Measurements from ENCODE around the gene GIPC2. TPM values are rescaled to one million over a fixed set of nuclear protein-coding genes. Genes with fewer than 3 reads are reported as not detected.

Gene GIPC2
- total RNA-seq, 1 donor from 2014 or later = 4.1 TPM

DNA sequence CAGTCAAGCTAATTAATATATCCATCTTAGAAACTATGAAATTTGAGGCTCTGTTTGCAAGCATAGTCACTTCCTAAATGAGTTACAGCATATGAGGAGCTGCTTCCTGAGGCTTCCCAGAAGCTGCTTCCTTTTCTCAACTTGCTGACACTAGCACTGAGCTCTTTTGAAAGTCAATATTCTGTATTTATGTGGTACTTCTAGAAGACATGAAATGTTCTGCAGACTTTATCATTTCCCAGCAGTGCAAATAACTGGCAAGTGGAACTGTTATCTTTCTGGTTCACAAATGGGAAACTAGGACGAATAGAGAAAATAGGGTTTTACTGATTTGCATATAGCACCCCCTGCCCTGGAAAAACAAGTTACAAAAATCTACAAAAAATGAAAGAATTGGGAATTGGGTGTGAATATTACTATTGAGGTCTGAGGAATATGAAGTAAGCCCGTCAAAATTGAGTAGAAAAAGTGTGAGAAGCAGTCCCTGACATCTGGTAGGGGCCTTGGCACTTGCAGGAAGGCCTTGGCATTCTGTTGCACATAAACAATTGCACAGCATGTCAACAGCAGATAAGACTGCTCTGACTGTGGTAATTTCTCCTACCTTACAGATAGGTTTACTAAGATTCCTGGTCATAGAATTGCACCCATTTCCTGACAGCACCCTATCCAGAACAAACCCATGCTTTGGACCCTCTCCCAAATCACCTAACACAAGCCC, 7.1 kb downstream of the GIPC2 start:
- TF ChIP-seq, protein P1, sequence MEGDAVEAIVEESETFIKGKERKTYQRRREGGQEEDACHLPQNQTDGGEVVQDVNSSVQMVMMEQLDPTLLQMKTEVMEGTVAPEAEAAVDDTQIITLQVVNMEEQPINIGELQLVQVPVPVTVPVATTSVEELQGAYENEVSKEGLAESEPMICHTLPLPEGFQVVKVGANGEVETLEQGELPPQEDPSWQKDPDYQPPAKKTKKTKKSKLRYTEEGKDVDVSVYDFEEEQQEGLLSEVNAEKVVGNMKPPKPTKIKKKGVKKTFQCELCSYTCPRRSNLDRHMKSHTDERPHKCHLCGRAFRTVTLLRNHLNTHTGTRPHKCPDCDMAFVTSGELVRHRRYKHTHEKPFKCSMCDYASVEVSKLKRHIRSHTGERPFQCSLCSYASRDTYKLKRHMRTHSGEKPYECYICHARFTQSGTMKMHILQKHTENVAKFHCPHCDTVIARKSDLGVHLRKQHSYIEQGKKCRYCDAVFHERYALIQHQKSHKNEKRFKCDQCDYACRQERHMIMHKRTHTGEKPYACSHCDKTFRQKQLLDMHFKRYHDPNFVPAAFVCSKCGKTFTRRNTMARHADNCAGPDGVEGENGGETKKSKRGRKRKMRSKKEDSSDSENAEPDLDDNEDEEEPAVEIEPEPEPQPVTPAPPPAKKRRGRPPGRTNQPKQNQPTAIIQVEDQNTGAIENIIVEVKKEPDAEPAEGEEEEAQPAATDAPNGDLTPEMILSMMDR (IDR thresholded peaks at IDR 0.05) = no peak
- Histone ChIP-seq H3K9me3 (no peaks in the 10 kb centered on the region), H3K36me3 (no peaks in the 10 kb centered on the region)

DNA sequence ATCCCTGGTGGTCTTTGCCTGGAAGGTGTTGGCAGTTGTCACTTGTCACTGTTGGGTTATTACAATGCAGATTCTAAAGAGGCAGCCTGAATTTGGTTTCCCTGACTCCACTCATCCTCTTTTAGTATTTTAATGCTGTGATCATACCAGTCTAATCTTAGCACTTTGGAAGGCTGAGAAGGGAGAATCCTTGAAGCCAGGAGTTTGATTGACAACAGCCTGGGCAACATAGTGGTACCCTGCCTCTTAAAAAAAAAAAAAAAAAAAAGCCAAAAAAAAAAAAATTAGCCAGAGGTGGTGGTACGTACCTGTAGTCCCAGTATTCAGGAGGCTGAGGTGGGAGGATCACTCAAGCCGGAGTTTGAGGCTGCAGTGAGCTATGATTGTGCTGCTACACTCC, 7.7 kb downstream of the GIPC2 start:
- TF ChIP-seq, protein P1 (IDR thresholded peaks at IDR 0.05) = no peak
- H3K27ac ChIP-seq = no peak overlapping the region

More for the DNA sequence above, 7.1 kb downstream of the GIPC2 start:
- DNase-seq (no peak), ATAC-seq (no peak)
- Histone ChIP-seq H3K27me3 (no peaks in the 10 kb centered on the region), H3K27ac (no peak overlapping the region), H3K4me3 (no peak overlapping the region), H3K4me1 (no peaks in the 10 kb centered on the region)
- intact Hi-C loops (cut with DNase I) = no loop called here

DNA sequence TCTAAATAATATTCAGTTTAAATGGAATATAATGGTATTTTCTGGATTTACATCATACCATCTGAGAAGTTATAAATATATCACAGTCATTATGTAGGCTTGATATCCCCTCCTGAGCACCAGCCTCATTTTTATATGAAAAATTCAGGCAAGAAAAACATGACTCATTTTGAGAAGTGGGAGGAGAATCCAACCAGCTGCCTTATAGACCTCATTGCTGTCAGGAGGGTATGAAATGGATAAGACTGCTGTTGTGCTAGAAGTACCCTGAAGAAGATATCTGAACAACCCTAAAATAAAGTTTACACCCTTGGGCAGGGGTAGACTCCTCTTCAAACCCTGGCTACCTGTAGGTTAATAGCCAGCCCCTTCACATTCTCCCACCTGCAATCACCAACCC, 8.8 kb downstream of the GIPC2 start:
- no peak overlapping the region for H3K27ac ChIP-seq
- H3K36me3 ChIP-seq = no peaks in the 10 kb centered on the region
- TF ChIP-seq, protein P1 (IDR thresholded peaks at IDR 0.05) = no peak
- intact Hi-C loops (cut with DNase I) = no loop called here
- ATAC-seq = no peak
- no peak for DNase-seq
- no peak overlapping the region for H3K4me3 ChIP-seq
- no peaks in the 10 kb centered on the region for H3K9me3 ChIP-seq
- H3K4me1 ChIP-seq = no peaks in the 10 kb centered on the region
- H3K27me3 ChIP-seq = no peaks in the 10 kb centered on the region

More for the DNA sequence above, 7.7 kb downstream of the GIPC2 start:
- Histone ChIP-seq H3K9me3 (no peaks in the 10 kb centered on the region), H3K36me3 (no peaks in the 10 kb centered on the region), H3K27me3 (no peaks in the 10 kb centered on the region), H3K4me3 (no peak overlapping the region), H3K4me1 (no peaks in the 10 kb centered on the region)
- ATAC-seq = no peak
- DNase-seq = no peak
- intact Hi-C loops (cut with DNase I) = no loop called here

- H3K9me3 ChIP-seq = no peaks in the 10 kb centered on the region
- no peaks in the 10 kb centered on the region for H3K27me3 ChIP-seq
- DNase-seq = no peak
- TF ChIP-seq, protein P1 (IDR thresholded peaks at IDR 0.05) = no peak
- ATAC-seq = no peak
- H3K4me1 ChIP-seq = no peaks in the 10 kb centered on the region
- no peaks in the 10 kb centered on the region for H3K36me3 ChIP-seq
- no peak overlapping the region for H3K27ac ChIP-seq
- intact Hi-C loops (cut with DNase I) = no loop called here
- H3K4me3 ChIP-seq = no peak overlapping the region
Observed at GRCh38 chr1:78054972-78055371, 9.2 kb downstream of the GIPC2 start.

- TF ChIP-seq, protein P1 (IDR thresholded peaks at IDR 0.05) = no peak
- Histone ChIP-seq H3K36me3 (no peaks in the 10 kb centered on the region), H3K27ac (no peak overlapping the region), H3K9me3 (no peaks in the 10 kb centered on the region), H3K4me3 (no peak overlapping the region), H3K27me3 (no peaks in the 10 kb centered on the region), H3K4me1 (no peaks in the 10 kb centered on the region)
- DNase-seq = no peak
- intact Hi-C loops (cut with DNase I) = no loop called here
- no peak for ATAC-seq
Observed at GRCh38 chr1:78055565-78056132, 9.9 kb downstream of the GIPC2 start.
